ENCODE results near the gene PZP. TPM values are rescaled to one million over a fixed set of nuclear protein-coding genes. Genes with fewer than 3 reads are reported as not detected.
A peak's percentile ranks its signal among the peaks of the same experiment; 100 is the strongest.

Gene PZP
- total and polyA plus RNA-seq, 2 of the 13 experiments (the other 11 are each of a cell fraction or from before 2014, with no cell fraction given), result 0.07 to 0.89 TPM

GRCh38 chr12:9118158-9118557, 90.0 kb downstream of the PZP start (continued):
- TF ChIP-seq ZGPAT (CRISPR knock-in tag; IDR thresholded peaks at IDR 0.05), result no peak

- Histone ChIP-seq H4K20me1 (ENCODE audit: insufficient read depth, low read length) (peaks cover 31% of the 10 kb centered on the region), H3K36me3 (replicated peaks in 1 of 2; ENCODE audit: control insufficient read depth in 1 of 2, insufficient read depth in 2 of 2, low read length in 2 of 2) (peaks cover 14 to 26% of the 10 kb centered on the region in 2 experiments), H3K4me1 (ENCODE audit: insufficient read depth, low read length) (peaks cover 77% of the 10 kb centered on the region), H3K27ac (ENCODE audit: extremely low read length, insufficient read depth, low read length) (peak within 1 kb of the TSS; percentile 90), H3K9me3 (ENCODE audit: low read length) (no peaks in the 10 kb centered on the region), H3K4me3 (replicated peaks in 1 of 3; ENCODE audit: insufficient read depth in 1 of 3, low read depth in 2 of 3, low read length in 3 of 3) (peak within 1 kb of the TSS; percentile 77 to 98 (median 81)), H3K79me2 (ENCODE audit: insufficient read depth, low read length) (peaks cover 48% of the 10 kb centered on the region), H3K4me2 (ENCODE audit: low read depth, low read length) (peak within 1 kb of the TSS; percentile 89), H2AFZ (ENCODE audit: low read length) (no peak within 1 kb of the TSS), H3K27me3 (ENCODE audit: control insufficient read depth in 1 of 2, insufficient read depth in 2 of 2, low read length in 2 of 2) (no peaks in the 10 kb centered on the region; a peak in 1 of 5 replicates), H3K9ac (ENCODE audit: insufficient read depth, low read depth, low read length) (peak within 1 kb of the TSS; percentile 95)
- whole genome bisulfite sequencing (ENCODE audit: low lambda C conversion rate), result 5% methylated on average over 9 of the region's 9 CpGs
- TSS peak; percentile 97 for BruUV-seq (replicated peaks)
- CTCF ChIA-PET (ENCODE audit: low intra/inter-chr PET ratio, low total read pairs), result no interaction called here
- in situ Hi-C loops (cut with HindIII; ENCODE audit: extremely low pct_ligation_motif_present, low pct_unique_long_range_greater_than_20kb), result loop anchor here (10.0 kb wide), 1 partner anchor 159 kb away; no protein-coding TSS in a partner anchor
- intact Hi-C loops (cut with micrococcal nuclease; ENCODE audit: unreplicated experiment), result loop anchor here (2.0 to 10.0 kb wide), 3 partner anchors 17 to 169 kb away; no protein-coding TSS in a partner anchor
- FAIRE-seq (peak; percentile 97), ATAC-seq (peak; percentile 95), DNase-seq (ENCODE audit: low spot score) (peak; percentile 95)
- POLR2A ChIA-PET, result interaction anchor here (0.9 to 6.9 kb wide), 18 partner anchors 9 to 334 kb away, joined by 3 to 129 read pairs (median 5); partner anchors contain the start of gene M6PR
- no peak; the same call in 1 of the 2 replicates for TF ChIP-seq ZNF670 (CRISPR knock-in tag; IDR thresholded peaks at IDR 0.05; ENCODE audit: borderline replicate concordance)
- TF ChIP-seq ZNF562 (CRISPR knock-in tag; IDR thresholded peaks at IDR 0.05; ENCODE audit: borderline replicate concordance), result no peak
- peak; percentile 76; the same call in 1 of the 2 replicates for TF ChIP-seq SNAPC2 (CRISPR knock-in tag; IDR thresholded peaks at IDR 0.05)
- TF ChIP-seq ZNF747 (CRISPR knock-in tag; IDR thresholded peaks at IDR 0.05; ENCODE audit: borderline replicate concordance), result no peak
- peak; percentile 94 for TF ChIP-seq PRDM15 (CRISPR knock-in tag; IDR thresholded peaks at IDR 0.05)
- peak; percentile 89 for TF ChIP-seq CREM (IDR thresholded peaks at IDR 0.05)
- TF ChIP-seq CREM (CRISPR knock-in tag; IDR thresholded peaks at IDR 0.05), result no peak
- peak; percentile 79; the same call in 1 of the 2 replicates for TF ChIP-seq SALL2 (CRISPR knock-in tag; IDR thresholded peaks at IDR 0.05)
- peak; percentile 97 for TF ChIP-seq MIXL1 (CRISPR knock-in tag; IDR thresholded peaks at IDR 0.05)
- no peak for TF ChIP-seq SNAPC4 (CRISPR knock-in tag; IDR thresholded peaks at IDR 0.05)
These were observed 92.2 kb downstream of the PZP start, which contains the start of gene A2M for GRCh38 chr12:9115731-9116559. Gene A2M (minus strand): TSS chr12:9115919. CDS start chr12:9115849, 70 bp downstream.
